Measurements from ENCODE around the gene HGS.

The HGS gene

GRCh38 chr17:81696218-81696941, 12.6 kb downstream of the HGS start:
- DNase-seq (ENCODE audit: low read depth), result no peak
- H3K4me3 ChIP-seq (ENCODE audit: low read length), result no peak overlapping the region
- TF ChIP-seq CTCF (IDR thresholded peaks at IDR 0.05; ENCODE audit: insufficient read depth, low read depth, low read length, missing control alignments), result no peak

GRCh38 chr17:81697261-81698044, 13.6 kb downstream of the HGS start:
- no peak overlapping the region for H3K4me3 ChIP-seq (ENCODE audit: low read length)
- TF ChIP-seq CTCF (IDR thresholded peaks at IDR 0.05; ENCODE audit: insufficient read depth, low read depth, low read length, missing control alignments), result no peak
- no peak for DNase-seq (ENCODE audit: low read depth)

GRCh38 chr17:81700353-81701287, 16.8 kb downstream of the HGS start:
- TF ChIP-seq CTCF (IDR thresholded peaks at IDR 0.05; ENCODE audit: insufficient read depth, low read depth, low read length, missing control alignments), result no peak
- no peak for DNase-seq (ENCODE audit: low read depth)
- H3K4me3 ChIP-seq (ENCODE audit: low read length), result no peak overlapping the region

- peak overlapping the region; percentile 92 for H3K4me3 ChIP-seq (ENCODE audit: low read length)
- TF ChIP-seq CTCF (IDR thresholded peaks at IDR 0.05; ENCODE audit: insufficient read depth, low read depth, low read length, missing control alignments), result peak; percentile 11
- DNase-seq (ENCODE audit: low read depth), result peak; percentile 28
Observed at GRCh38 chr17:81701288-81702071, 17.7 kb downstream of the HGS start.

GRCh38 chr17:81702934-81703746, 19.3 kb downstream of the HGS start, which contains the start of gene MRPL12:
Gene MRPL12, plus strand, starts transcription at chr17:81703367. Its CDS starts 135 bp downstream, at chr17:81703502.
- TF ChIP-seq CTCF (IDR thresholded peaks at IDR 0.05; ENCODE audit: insufficient read depth, low read depth, low read length, missing control alignments), result no peak
- H3K4me3 ChIP-seq (ENCODE audit: low read length), result peak within 1 kb of the TSS; percentile 92

More at GRCh38 chr17:81702934-81703746, 19.3 kb downstream of the HGS start, which contains the start of gene MRPL12:
- peak; percentile 94 for DNase-seq (ENCODE audit: low read depth)
